Cardiac septum (tissue), 1 donor: ENCODE results near the gene MAVS. TPM values are rescaled to one million over a fixed set of nuclear protein-coding genes. Genes with fewer than 3 reads are reported as not detected.

Experiments used
- DNase-seq: peaks from one replicate; pipeline ENCODE4 v3.0.0-alpha.2; 2020; ENCODE audit warnings: low spot score
- intact Hi-C: fragments of 100-400 bp; cut with DNase I; formaldehyde crosslinking; loops from one replicate; pipeline ENCODE4 v1.14.0; 2022
- microRNA-seq: library from miRNA; unstranded; fragments of <30 nt; microRNA quantifications from one replicate; pipeline ENCODE4 v1.2.0, GENCODE V29; 2020
- total RNA-seq: library from RNA; stranded (reverse); fragmentation: NEBNext Ultra II Directional; extraction: Animal tissue kit (Norgen Biotek cat#: 25700); gene quantifications from one replicate; pipeline ENCODE4 v1.2.1, GENCODE V29; 2021
- donor health status: DM: no; HTN: no; CAD: no.

MAVS gene
- total RNA-seq, 1 donor from 2014 or later, result 39.5 TPM

GRCh38 chr20:3925113-3925695 lies 78.6 kb downstream of the MAVS start:
- DNase-seq, result no peak
- intact Hi-C loops, result no loop called here

Small RNAs within 50 kb of the gene (microRNA-seq; reads per million reads assigned to microRNA genes)
- gene MIR103A2, result not detected
- gene MIR103B2, result not detected

Other genes with a start within 250 kb of the MAVS start
- gene GFRA4, start 183.4 kb upstream of the MAVS start, total RNA-seq, result not detected
- gene ADAM33, start 164.8 kb upstream of the MAVS start, total RNA-seq, result 3.0 TPM
- gene SIGLEC1, start 134.2 kb upstream of the MAVS start, total RNA-seq, result 2.4 TPM
- 9.2 TPM for gene HSPA12B, start 114.1 kb upstream of the MAVS start, total RNA-seq
- gene ADISSP, start 79.1 kb upstream of the MAVS start, total RNA-seq, result 9.9 TPM
- gene SPEF1, start 65.4 kb upstream of the MAVS start, total RNA-seq, result not detected
- gene CENPB, start 60.1 kb upstream of the MAVS start, total RNA-seq, result 79.8 TPM
- gene CDC25B, start 50.5 kb upstream of the MAVS start, total RNA-seq, result 9.4 TPM
- 12.5 TPM for gene AP5S1, start 26.3 kb upstream of the MAVS start, total RNA-seq
- gene PANK2, start 42.6 kb downstream of the MAVS start, total RNA-seq, result 21.5 TPM
- 8.5 TPM for gene RNF24, start 168.7 kb downstream of the MAVS start, total RNA-seq